T-helper 2 cell (primary cell): Measurements from ENCODE around the gene POLG.

Source experiments
- DNase-seq, 5 experiments: peaks; one replicate each; pipeline versions ENCODE4 v3.0.0 to v3.0.0-alpha.2; 2012 to 2022
- total RNA-seq, 2 donors: gene quantifications; one replicate each; lab custom pipeline; 2026; lab: John Stamatoyannopoulos, UW

POLG gene
- total RNA-seq, result 158 to 161 reads per million in 2 donors

- DNase-seq, result peak; percentile 96 to 99 (median 98)
Measured at GRCh38 chr15:89334510-89335297, at the start of gene POLG. Gene POLG, minus strand, starts transcription at chr15:89334824. Its CDS starts 1,070 bp downstream, at chr15:89333754.

GRCh38 chr15:89384176-89384604 is 49.6 kb upstream of the POLG start:
- no peak for DNase-seq

GRCh38 chr15:89383365-89384175 is 48.9 kb upstream of the POLG start:
- no peak for DNase-seq

- no peak for DNase-seq
Measured at GRCh38 chr15:89381888-89382686, 47.5 kb upstream of the POLG start.

- no peak for DNase-seq
Measured at GRCh38 chr15:89381331-89381730, 46.7 kb upstream of the POLG start.

- no peak for DNase-seq
Measured at GRCh38 chr15:89379818-89380217, 45.2 kb upstream of the POLG start.

GRCh38 chr15:89379251-89379695 is 44.6 kb upstream of the POLG start:
- DNase-seq, result no peak

- DNase-seq, result peak in 1 of 5 experiments; percentile 13
Measured at GRCh38 chr15:89378296-89379151, 43.9 kb upstream of the POLG start.

- DNase-seq, result no peak
Measured at GRCh38 chr15:89377842-89378295, 43.2 kb upstream of the POLG start.

GRCh38 chr15:89377024-89377841 is 42.6 kb upstream of the POLG start:
- DNase-seq, result no peak

- DNase-seq, result no peak
Measured at GRCh38 chr15:89376388-89376787, 41.8 kb upstream of the POLG start.

GRCh38 chr15:89375093-89376005 is 40.7 kb upstream of the POLG start:
- no peak for DNase-seq

- no peak for DNase-seq
Measured at GRCh38 chr15:89374086-89374981, 39.7 kb upstream of the POLG start.

- no peak for DNase-seq
Measured at GRCh38 chr15:89372069-89372935, 37.7 kb upstream of the POLG start.

- no peak for DNase-seq
Measured at GRCh38 chr15:89371228-89372044, 36.8 kb upstream of the POLG start.

- DNase-seq, result no peak
Measured at GRCh38 chr15:89370978-89371227, 36.3 kb upstream of the POLG start.
